IMR-90 (cell line): ENCODE measurements around the gene PNMA1.

Source experiments
- BHLHE40 ChIP-seq: fragments of 150-350 bp; IDR thresholded peaks from 2 replicates; pipeline ENCODE4 v1.6.1; 2016; ENCODE audit warnings: mild to moderate bottlenecking, low read depth, low read length
- CEBPB ChIP-seq: IDR thresholded peaks from 2 replicates; pipeline ENCODE4 v1.6.1; 2012; ENCODE audit warnings: low read depth, low read length, improper control_type of control experiment
- CHD1 ChIP-seq: IDR thresholded peaks from 2 replicates; pipeline ENCODE4 v1.6.1; 2012; ENCODE audit warnings: low read depth, low read length, improper control_type of control experiment
- ELK1 ChIP-seq: fragments of 150-350 bp; IDR thresholded peaks from 2 replicates; pipeline ENCODE4 v1.6.1; 2016; ENCODE audit warnings: low read depth, mild to moderate bottlenecking, low read length, moderate library complexity, borderline replicate concordance
- FOS ChIP-seq: fragments of 150-350 bp; IDR thresholded peaks from 2 replicates; pipeline ENCODE4 v1.6.1; 2016; ENCODE audit warnings: low read depth, low read length
- MAFK ChIP-seq: IDR thresholded peaks from 2 replicates; pipeline ENCODE4 v1.6.1; 2012; ENCODE audit warnings: low read depth, low read length, improper control_type of control experiment
- MXI1 ChIP-seq: IDR thresholded peaks from 2 replicates; pipeline ENCODE4 v1.6.1; 2012; ENCODE audit warnings: low read depth, mild to moderate bottlenecking, low read length, moderate library complexity, borderline replicate concordance
- POLR2A ChIP-seq: IDR thresholded peaks from 2 replicates; pipeline ENCODE4 v1.6.1; 2012; ENCODE audit warnings: mild to moderate bottlenecking, low read depth, low read length
- RAD21 ChIP-seq: IDR thresholded peaks from 2 replicates; pipeline ENCODE4 v1.6.1; 2012; ENCODE audit warnings: low read length, improper control_type of control experiment
- RCOR1 ChIP-seq: IDR thresholded peaks from 2 replicates; pipeline ENCODE4 v1.6.1; 2012; ENCODE audit warnings: mild to moderate bottlenecking, low read length, improper control_type of control experiment; ENCODE audit not compliant: insufficient replicate concordance
- RFX5 ChIP-seq: IDR thresholded peaks from 2 replicates; pipeline ENCODE4 v1.8.0; 2012; ENCODE audit warnings: low read depth, mild to moderate bottlenecking, low read length, moderate library complexity
- SMC3 ChIP-seq: fragments of 150-350 bp; IDR thresholded peaks from 2 replicates; pipeline ENCODE4 v1.6.1; 2016; ENCODE audit warnings: low read depth, mild to moderate bottlenecking, antibody characterized with exemption, low read length, moderate library complexity
- USF2 ChIP-seq: fragments of 150-350 bp; IDR thresholded peaks from 2 replicates; pipeline ENCODE4 v1.6.1; 2017; ENCODE audit warnings: mild to moderate bottlenecking, antibody characterized with exemption, low read length, low read depth
- TF ChIP-seq, protein P1 (sequence below): conservative IDR thresholded peaks from 2 replicates; pipeline ENCODE4 v1.5.1; 2012; ENCODE audit warnings: mild to moderate bottlenecking, low read depth, low read length, improper control_type of control experiment

DNA sequence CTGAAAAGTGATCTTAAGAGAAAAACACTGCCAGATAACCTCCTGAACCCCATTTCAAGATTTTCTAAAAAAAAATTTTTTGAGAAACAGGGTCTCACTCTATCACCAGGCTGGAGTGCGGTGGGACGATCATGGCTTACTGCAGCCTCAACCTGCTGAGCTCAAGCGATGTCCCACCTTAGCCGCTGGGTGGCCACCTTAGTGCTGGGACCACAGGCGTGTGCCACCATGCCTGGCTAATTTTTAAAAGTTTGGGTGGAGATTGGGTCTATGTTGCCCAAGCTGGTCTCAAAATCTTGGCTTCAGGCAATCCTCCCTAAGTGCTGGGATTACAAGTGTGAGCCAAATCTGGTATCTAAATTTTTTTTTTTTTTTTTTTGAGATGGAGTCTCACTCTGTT, 3.4 kb downstream of the PNMA1 start:
- TF ChIP-seq, protein P1, sequence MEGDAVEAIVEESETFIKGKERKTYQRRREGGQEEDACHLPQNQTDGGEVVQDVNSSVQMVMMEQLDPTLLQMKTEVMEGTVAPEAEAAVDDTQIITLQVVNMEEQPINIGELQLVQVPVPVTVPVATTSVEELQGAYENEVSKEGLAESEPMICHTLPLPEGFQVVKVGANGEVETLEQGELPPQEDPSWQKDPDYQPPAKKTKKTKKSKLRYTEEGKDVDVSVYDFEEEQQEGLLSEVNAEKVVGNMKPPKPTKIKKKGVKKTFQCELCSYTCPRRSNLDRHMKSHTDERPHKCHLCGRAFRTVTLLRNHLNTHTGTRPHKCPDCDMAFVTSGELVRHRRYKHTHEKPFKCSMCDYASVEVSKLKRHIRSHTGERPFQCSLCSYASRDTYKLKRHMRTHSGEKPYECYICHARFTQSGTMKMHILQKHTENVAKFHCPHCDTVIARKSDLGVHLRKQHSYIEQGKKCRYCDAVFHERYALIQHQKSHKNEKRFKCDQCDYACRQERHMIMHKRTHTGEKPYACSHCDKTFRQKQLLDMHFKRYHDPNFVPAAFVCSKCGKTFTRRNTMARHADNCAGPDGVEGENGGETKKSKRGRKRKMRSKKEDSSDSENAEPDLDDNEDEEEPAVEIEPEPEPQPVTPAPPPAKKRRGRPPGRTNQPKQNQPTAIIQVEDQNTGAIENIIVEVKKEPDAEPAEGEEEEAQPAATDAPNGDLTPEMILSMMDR = no peak
- TF ChIP-seq RFX5 (no peak), POLR2A (no peak), RAD21 (no peak), ELK1 (no peak), BHLHE40 (no peak), MXI1 (no peak), CEBPB (no peak), RCOR1 (no peak), FOS (no peak), SMC3 (no peak), MAFK (no peak), CHD1 (no peak), USF2 (no peak)
